K562 treated with DMSO at 1 percent for 24 hours (cell line): Measurements from ENCODE around the gene MGAT1. TPM values are rescaled to one million over a fixed set of nuclear protein-coding genes. Genes with fewer than 3 reads are reported as not detected.

Experiments used
- total RNA-seq: library from RNA; unstranded; fragments of 300-600 nt; gene quantifications from 2 replicates; pipeline ENCODE4 v1.2.3, GENCODE V29; 2022; ENCODE audit warnings: low read depth; ENCODE audit not compliant: insufficient read depth

The MGAT1 gene
- 160 and 162 TPM in 2 replicates for total RNA-seq

DNA sequence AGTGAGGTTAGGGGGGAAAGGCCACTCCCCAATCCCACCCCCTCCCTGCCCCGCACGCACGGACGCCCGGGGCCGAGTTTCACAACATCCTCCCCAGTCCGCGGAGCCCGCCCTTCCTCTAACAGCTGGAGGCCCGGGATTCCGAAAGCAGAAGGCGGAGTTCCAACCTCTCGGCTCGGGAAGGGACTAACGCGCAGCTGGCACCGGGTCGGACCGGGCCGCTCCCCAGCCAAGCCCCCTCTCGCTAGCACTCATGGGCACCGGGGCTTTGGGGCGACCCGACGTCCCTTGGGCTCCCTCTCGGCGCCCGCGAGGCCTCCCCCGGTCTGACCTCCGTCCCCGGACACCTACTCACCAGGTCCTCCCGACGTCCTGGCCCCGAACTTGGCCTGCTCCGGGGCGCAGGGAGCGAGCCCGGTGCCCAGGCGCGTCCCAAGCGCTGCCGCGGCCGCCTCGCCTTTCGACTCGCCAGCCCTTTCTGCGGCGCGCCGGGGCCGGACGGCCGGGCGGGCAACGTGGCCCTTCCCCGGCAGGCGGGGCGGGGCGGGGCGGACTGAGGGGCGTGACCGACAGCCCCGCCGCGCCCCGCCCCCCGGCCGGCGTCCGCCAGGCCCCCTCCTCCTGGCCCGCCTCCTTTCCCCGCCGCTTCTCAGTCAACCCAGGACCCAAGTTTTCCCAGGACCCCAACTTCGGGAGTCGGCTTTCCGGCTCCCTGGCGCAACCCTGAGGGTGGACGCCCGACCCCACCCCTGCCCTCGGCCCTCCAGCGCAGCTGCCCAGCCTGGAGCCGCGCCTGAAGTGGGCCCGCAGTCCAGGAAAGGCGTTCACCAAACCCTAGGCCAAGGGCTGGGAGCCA lies at the start of gene MGAT1:
TSS of gene MGAT1 (minus strand) at position 482 of the 856 bp plus-strand sequence. CDS start 9,835 bp downstream, outside the sequence.

DNA sequence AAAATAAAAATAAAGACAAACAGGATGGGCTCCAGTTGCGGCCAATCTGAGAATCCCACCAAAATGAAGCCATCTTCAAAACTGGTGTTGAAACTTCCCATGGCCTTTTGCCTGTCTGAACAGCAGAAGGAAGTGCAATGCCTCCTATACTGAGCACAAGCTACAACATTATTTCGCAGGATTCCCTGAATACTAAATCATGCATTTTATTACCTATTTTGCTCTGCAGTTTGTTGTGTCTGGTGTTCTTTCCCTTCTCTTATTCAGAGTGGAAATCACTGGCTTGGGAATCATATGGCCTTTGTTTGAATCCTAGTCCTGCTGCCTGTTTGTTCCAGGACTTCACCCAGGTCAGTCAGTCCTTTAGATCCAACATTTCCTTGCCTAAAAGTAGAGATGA lies 62.6 kb downstream of the MGAT1 start, which contains the start of gene OR2Y1:
TSS of gene OR2Y1 (minus strand) at position 101 of the 400 bp plus-strand sequence. CDS start at position 101, 0 bp downstream.

Other genes with a start within 250 kb of the MGAT1 start
- not detected in 2 replicates for gene SCGB3A1, start 211.3 kb downstream of the MGAT1 start, total RNA-seq
- gene FLT4, start 153.2 kb downstream of the MGAT1 start, total RNA-seq, result 1.3 and 1.5 TPM in 2 replicates
- gene OR2Y1, start 62.7 kb downstream of the MGAT1 start, total RNA-seq, result not detected in 2 replicates
- 8.3 and 10.7 TPM in 2 replicates for gene ZFP62, start 58.5 kb upstream of the MGAT1 start, total RNA-seq
- gene BTNL8, start 96.4 kb upstream of the MGAT1 start, total RNA-seq, result 0.29 TPM in 1 of 2 replicates, not detected in the other
- gene BTNL3, start 186.0 kb upstream of the MGAT1 start, total RNA-seq, result 0.31 and 0.34 TPM in 2 replicates
- gene BTNL9, start 237.5 kb upstream of the MGAT1 start, total RNA-seq, result 29.3 and 31.3 TPM in 2 replicates